Left kidney (tissue), 2 donors: Measurements from ENCODE around the gene ARGLU1. TPM values are rescaled to one million over a fixed set of nuclear protein-coding genes. Genes with fewer than 3 reads are reported as not detected.

ENCODE experiments used
- DNase-seq: peaks from one replicate; pipeline ENCODE4 v3.0.0-alpha.2; 2013
- polyA plus RNA-seq: library from polyadenylated mRNA; unstranded; fragments of 120-200 nt; gene quantifications from one replicate; pipeline ENCODE4 v1.2.1, GENCODE V29; 2013; ENCODE audit not compliant: insufficient read length

The ARGLU1 gene
- polyA plus RNA-seq, 1 donor, result 434 TPM

DNA sequence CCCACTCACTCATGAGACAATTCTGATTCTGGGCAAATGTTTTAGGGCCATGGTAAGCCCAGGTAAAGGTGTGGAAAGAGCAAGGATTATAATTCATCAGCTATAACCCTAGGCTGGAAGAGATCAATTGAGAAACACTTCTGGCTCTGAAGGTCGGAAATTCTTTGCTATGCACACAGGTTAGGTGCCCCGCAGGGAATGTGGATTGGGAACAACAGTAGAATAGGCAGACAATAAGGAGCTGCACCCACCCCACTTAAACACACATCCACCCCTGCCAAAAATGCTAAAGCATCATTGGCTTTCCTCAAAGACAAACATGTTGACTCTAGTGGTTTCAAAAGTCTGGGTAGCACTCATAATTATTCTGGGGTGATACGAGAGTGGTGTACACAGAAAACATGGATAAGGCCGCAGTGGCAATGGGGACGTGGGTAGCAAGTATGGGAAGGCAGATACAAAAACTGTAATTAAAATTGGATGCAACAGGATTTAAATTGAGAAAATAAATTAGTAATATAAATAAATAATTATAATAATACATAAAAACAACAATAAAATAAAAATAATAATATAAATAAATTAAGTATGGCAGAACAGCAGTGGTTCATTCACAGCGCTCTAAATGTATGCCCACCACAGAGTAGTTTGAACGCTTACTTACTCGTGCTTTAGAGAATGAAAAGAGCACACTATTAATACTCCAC, 41.0 kb downstream of the ARGLU1 start:
- DNase-seq, result no peak

DNA sequence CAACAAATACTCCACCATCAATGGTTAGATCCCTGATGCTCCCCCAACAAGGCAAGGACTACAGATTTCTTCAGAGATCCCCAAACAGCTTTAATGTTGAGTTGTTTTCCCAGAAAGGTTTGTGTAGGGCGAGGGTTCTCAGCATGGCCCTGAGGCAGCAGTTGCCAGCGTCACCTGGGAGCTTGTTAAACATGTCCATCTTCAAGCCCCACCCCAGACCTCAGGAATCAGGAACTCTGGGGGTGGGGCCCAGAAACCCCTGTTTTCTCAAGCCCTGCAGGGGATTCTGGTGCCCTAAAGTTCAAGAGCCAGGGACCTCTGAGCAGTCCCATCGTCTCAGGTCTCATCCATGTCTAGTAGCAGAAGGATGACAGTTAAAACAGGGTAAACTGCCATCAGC, 42.1 kb downstream of the ARGLU1 start:
- no peak for DNase-seq

DNA sequence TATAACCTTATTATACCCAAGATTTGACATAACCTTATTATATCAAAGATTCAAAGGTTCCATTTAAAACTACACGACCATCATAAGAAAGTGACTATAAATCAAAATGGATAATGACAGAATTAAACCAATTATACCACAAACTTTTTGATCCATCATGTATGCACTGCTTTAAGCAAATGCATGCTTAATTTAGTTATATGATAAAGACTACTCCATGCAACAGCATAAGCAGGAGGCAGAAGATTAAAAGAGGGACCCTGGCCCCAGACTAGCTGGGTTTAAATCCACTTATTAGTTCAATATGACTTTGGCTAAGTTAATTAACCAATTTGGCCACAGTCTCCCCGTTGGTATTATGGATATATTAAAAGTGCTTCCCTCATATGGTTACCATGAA, 43.8 kb downstream of the ARGLU1 start:
- no peak for DNase-seq

DNA sequence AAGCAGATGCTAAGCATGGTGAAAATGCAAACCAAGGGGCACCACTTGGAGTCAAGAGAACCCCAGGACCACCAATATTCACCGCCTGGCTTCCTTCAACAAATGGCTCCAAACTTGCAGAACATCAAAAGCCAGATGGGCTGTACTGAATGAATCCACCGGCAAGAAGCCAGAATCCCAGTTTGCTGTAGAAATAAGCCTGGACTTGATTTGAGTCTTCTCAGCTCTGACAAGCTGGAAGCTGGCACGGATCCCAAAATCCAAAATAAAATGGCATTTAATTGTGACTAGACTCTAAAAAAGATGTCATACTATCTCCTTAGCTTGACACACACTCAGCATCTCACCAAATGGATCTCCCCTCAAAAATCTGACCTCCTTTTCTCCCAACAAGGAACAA, 44.4 kb downstream of the ARGLU1 start:
- no peak for DNase-seq

DNA sequence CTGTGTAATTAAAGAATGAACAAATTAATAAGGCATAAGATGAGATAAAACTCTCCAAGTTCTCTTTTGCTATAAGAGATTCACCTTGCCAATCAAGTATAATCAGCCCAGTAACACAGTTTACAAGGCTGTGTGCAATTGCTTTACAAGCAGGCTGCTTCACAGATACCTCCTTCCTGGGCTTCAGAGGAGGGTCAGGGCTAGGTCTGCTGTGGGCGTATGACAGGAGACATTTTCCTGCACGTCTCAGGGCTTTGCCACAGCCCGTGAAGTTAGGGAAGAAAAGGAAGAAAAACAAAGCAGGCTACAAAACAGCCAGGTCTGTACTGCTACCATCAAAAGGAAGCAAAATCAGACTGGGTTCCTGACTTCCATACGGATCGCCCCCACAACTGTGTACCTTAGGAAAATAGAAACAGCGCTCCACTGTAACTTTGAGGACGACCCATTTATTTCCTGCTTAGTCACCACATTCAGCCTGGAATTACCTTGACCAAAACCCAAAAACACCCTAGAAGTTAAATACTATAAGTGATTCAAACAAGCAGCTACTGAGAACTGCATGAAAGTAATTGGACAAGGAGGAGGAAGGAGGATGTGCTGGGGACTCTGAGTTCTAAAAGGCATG, 44.9 kb downstream of the ARGLU1 start:
- DNase-seq, result no peak

DNA sequence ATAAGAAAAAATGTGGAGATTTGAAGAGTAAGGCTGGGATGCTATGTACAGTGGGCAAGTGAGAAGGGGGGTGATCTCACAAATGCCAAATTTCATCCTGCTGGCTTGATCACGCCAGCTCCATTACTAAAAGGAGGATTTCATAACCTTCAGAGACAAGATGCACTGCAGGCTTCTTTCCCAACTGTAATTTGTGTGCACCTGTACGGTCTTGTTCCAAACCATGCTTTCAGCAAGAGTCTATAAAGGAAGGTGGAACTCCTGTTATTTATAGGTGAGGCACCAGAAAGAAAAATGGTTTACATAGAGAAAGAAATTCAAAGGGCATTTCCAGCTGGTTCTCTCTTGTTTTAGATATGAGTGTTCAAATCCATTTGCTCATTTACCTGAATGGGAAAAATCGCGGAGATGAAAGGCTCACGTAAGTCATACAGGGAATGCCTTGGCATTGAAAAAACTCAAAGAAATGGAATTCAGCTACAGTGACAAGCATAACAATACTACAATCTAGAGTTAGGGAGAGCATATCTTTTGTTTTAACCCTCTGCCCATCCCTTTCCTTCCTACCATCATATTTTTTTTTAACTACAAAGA, 45.7 kb downstream of the ARGLU1 start:
- DNase-seq, result no peak

DNA sequence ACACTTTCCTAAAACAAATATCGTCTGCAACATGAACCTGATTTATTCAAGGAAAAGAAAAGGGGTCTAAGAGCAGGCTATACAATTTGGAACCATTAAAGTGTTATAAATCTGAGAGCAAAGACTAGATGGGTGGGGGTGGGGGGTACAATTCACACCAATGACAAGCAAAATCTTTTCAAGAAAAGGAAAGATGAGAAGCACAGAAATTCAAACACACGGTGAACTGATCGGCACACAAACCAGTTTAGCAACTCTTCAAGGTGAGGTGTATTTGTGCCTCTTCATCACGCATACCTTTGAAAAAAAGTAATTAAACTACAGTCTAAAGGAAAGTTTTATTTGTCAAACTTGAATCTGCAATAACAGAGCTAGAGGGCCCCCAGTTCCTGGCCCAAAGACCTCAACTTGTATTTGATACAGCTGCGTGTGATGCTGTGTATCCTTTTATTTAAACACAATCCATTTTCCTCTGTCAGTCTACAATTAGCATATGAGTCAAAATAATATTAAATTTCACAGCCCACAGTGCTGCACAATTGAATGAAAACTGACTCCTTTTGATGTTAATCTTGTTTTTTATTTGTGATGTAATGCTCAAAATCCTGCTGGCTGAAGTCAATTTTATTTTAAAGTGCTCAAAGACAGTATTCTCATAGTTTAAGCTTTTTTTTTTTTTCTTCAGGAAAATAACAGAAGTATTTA, 46.7 kb downstream of the ARGLU1 start:
- DNase-seq, result no peak

DNA sequence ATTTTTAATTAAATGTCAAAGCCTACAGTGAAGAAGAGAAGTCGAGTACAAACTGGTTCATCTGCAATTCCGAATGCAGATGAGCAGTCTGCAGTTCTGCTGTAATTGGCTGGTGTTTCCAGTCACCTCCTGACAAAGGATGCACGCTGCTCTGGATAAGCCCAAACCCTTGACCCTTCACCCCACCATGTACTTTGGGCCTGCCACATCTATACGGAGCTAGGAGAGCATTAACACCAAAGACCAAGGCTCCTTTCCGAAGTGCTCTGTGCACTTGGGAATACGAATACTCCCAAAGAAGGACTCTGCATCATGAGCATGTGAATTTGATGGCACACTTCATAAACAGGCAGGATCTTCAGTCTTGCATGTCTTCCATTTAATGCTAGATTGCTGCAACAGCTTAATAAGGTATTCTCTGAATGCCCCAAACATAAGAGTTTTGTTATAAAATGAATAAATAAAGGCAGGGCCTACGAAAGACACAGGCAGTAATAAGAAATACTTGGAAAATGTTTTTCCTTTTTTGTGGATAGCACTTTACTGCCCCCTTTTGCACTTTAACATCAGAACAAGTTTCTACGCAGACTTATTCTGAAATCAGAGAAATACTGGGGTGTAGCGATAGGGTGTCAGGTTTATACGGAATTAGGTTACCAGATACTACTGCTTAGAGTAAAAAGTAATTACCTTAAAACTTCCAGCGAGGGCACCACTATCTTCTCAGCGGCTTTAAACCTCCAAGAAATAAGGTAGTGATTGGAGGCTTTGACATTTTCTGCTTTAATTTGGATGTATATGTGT, 47.5 kb downstream of the ARGLU1 start:
- DNase-seq, result peak; percentile 67

DNA sequence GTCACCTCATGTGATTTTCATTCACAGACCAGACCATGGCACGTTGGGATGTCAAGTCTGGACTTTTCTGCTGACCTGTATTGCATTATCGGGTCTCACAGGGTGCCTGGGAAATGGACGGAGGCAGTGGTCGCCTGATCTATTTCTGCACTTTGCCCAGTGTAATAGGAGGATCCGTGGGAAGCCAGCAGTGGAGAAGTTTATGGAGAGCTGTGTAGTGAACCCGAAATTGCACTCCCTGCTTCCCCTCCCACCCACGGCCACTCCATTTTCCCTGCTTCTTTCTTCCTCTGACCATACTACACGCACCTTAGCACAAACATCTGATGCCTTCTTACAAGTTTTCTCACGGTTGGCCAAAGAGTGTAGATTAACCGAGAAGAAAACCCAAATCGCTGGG, 49.4 kb downstream of the ARGLU1 start:
- no peak for DNase-seq

DNA sequence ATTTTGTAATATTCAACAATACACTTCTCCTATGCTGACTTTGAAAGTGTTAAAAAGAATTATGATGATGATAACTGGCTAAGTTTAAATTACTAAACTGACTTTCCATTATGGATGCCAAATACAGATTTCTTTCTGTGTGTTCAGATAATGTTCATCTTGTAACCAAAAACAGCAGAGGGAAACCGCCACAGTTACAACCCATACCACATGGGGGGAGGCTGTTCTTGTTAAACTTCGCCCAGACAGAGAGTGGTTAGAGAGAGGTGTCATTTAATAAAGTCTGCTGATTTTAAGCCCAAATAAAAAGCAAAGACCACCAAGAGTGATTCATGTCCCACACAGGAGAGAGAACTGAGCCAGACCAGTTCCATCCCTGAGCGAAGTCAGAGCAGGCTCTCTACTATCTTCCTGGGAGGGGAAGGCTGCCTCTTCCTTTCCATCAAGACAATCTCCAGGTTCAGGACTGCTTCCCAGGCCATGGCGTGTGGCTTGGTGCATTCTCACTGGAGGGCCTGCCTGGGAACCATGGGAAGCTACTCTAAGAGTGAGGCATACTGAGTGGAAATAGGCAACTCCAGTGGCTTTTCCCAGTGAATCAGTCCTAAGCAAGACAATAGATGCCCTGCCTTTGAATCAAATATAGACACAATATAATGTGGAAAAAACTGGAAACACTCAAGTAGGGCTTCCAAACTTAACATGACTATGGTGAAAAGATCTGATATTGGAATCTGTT, 50.7 kb downstream of the ARGLU1 start:
- DNase-seq, result no peak

DNA sequence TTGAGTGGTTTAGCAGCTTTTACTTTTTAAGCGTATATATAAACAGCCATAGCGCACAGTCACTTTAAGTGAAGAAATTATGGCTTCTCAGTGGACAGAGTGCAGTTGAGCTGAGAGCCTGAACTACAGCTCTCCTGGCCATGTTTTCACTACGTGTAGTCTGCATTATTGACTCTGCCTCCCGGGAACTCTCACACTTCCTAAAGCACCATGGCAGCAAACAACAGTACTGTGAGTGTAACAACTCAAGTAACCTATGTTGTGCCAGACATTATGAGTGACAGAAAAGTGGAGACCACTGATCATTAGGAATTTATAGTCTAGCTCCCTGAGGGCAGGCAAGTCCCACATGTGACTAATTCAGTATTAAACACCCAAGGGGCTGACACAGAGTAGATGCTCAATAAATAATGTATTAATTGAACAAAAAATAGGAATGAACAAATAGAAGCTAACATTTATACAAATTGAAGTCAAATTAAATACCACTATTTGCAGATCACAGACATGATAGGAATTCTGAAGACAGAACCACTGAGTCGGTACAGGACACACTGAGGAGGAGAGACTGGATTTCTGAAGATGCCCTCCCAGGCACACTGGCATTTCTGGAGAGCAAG, 52.2 kb downstream of the ARGLU1 start:
- no peak for DNase-seq

DNA sequence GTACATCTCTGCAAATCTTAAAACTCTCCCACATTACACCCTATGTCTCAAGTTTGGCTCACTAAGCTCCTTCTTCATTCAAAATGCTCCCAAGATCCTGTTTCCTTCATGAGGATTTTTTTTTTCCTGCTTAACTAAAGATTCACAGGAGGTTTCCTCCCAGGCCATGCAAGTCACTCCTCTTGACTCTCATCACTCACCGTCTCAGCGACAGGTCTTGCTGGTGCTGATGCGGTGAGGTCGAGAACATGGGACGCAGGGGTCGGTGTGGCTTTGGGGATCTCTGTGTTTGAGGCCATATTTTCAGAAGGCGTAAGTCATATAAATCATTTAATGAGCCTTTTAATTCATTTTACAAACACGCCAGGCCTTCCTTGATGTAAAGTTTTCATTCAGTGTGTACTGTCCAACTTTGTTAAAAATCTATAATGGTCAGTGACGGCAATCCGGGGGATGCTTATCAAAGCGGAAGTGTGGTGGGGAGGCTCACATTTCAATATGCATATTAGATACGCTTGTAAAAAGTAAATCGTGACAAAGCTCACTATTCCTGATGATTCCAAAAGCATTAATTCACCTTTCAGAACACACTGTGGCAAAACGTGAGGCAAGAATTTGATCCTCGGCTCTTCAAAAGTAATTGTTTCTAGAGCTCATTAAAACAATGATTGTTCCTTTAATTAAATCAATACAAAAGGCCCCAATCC, 52.9 kb downstream of the ARGLU1 start:
- DNase-seq, result no peak

DNA sequence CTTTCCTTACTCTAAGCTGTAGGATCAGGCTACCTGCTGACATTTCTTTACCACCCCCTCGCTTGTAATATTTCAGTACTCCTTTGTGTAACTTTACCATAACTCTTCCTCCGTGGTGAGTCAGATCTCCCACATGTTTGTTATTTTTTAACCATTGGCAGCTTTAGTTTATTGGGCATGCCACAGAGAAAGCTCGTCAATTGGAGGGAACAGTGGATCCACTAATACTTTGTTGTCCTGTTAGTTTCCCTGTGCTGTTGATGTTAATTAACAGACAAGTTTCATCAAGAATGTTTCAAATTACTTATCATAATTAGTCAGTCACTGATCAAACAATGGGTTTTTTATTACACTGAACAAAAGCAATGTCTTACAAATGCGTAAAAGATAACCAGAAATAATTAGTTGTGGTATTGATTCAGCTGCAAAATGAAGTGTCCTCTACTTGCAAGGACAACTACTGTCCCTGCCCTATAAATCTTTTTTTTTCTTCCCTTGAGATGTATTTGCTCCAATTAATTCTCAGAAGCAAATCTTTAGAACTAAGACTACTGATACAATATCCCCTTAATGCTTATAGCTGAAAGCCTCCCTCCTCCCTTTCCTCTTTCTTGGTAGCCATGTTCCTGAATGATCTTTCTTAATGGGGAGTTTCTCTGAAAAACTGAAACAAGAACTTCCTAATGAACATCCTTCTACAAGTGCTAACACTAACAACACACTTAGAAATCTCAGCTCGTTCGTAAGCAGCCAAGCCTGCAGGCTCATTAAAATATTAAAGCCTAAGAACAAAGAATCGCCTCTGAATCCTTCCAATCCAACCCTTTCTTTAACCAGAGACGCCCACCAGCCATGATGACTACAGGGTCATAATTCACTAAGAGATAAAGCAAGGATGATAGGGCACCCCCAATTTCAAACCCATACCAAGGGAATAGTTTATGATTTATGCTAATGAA, 54.6 kb downstream of the ARGLU1 start:
- DNase-seq, result no peak

DNA sequence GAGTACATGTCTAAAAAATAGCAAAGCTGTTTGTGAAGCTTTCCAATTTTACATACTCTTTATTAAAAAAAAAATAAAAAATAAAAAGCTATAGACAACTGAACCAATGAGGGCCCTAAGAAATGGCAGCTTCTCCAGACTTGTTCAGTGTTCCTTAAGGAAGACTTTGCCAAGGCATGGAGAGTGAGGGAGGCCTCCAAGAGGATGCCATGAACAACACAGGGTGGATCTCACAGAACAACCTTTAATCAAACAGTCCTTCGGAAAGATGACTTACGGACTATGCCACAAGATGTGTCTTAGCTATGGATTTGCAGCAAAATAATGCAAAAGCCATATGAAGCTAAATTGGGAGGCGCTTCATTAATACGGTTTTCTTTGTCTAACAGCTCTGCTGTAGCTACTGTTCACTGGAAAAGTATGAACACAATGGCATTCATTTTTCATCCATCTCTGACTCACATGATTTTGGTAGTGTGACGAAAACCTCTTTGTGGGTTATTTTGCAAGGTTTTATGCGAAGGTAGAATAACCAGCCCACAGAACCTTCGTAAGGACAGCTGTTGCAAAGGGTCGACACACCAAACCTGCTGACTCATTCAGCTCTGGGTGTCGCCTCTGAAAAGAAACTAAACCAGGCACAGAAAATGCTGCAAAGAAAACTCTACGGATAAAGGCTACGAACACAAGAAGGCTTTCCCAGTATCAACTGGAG, 60.2 kb downstream of the ARGLU1 start:
- no peak for DNase-seq

DNA sequence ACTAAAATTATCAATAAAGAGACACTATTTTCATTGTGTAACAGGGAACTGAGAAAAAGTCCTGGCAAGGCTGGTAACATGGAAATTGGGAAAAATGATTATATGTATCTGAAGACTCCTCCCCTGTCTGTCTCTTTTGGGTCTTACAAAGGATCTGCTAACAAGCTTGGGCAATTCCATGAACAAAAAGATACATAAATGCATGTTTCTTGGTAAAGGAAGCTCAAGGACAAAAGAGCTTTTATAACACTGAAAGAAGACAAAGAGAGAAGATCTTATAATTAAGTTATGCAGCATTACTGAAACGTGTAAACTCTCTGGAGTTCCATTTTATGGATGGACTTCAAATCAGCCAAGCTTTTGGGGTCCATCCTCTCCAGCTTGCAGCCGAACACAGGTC, 61.7 kb downstream of the ARGLU1 start:
- no peak for DNase-seq

DNA sequence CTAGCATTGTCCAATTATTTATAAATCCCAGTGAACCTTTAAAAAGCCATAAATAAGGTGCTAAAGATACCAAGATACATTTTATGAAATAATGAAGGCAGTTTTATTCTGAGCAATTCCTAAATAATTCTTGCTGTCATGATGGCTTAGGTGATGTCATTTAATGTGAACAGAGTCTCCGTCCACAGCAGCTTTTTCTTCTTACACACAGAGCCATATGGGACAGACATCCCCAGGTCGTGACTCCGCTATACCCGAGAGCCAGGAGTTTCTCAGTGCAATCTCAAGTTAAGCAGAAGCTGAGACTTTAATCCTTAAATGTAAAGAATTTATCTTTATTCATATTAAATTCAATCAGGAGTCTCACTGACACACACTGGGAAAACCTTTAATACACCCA, 62.2 kb downstream of the ARGLU1 start:
- no peak for DNase-seq

DNA sequence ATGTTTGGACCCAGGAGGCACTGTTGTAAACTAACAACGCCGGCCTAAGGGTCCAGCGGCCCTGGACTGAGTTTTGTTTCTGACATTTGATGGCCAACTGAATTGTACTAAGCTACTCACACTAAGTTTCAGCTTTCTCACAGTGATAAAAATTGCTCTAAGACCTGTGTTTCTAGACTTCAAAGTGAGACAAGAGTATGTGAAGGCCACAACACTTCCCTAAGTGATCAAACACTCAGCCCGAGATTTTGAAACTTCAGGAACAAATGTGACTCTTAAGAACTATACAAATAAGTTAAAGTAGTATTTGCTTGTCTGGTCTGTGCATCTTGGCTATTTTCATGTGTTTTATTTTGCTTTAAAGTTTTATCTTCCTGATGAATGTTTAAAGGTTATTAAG, 62.6 kb downstream of the ARGLU1 start:
- no peak for DNase-seq

DNA sequence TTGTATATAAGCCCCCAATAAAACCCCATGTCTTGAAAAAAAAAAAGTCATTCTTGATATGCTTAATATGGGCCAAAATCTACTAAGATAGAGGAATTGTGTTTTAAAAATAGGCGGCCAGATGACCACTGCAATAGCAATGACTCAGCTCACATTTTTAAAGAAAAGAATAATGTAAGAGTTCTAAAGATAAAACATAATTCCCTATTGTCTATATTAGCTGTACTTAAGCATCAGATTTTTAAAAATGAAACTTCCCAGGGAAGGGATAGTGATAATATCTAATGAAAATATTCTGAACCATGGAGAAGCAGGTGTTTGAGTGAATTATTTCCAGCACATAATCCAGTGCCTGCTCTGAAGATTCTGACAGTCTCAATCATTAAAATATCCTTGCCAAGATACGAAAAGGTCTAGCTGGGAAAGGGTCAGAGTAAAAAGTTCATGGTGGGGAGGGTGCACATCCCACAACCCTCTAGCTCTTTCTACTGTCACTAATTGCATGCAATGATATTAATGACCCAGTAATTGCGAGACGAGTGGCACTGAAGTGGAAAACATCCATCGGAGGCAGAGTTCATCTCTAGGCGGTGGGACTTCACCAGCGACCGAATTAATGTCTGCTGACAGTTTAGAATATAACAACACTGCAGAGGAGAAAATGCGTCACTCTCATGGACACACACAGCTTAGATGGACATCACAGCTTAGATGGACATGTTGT, 64.0 kb downstream of the ARGLU1 start:
- DNase-seq, result no peak
